Measurements from ENCODE around the gene UBE3A. TPM values are rescaled to one million over a fixed set of nuclear protein-coding genes. Genes with fewer than 3 reads are reported as not detected.
A peak's percentile ranks its signal among the peaks of the same experiment; 100 is the strongest.

UBE3A gene
- total RNA-seq, 4 donors from 2014 or later, result 56.9 to 79.2 (median 65.7) TPM

GRCh38 chr15:25437777-25438600, 835 bp downstream of the UBE3A start:
- peak; percentile 20 to 87 for DNase-seq (ENCODE audit: low spot score in 2 of 2)
- 0 to 1% methylated on average over 38 to 54 of the region's 67 CpGs for WGBS, 2 donors
- no peak for TF ChIP-seq POLR2A (IDR thresholded peaks at IDR 0.05)
- no peak for TF ChIP-seq CTCF (IDR thresholded peaks at IDR 0.05)
- H3K4me3 ChIP-seq (ENCODE audit: low read depth, poor library complexity, severe bottlenecking), result peak overlapping the region; percentile 98
- intact Hi-C loops (cut with DNase I; ENCODE audit: low total_unique reads), result no loop called here

GRCh38 chr15:25436707-25437106, 2.1 kb downstream of the UBE3A start:
- intact Hi-C loops (cut with DNase I; ENCODE audit: low total_unique reads), result no loop called here
- no peak for DNase-seq (ENCODE audit: low spot score in 2 of 2)
- TF ChIP-seq POLR2A (IDR thresholded peaks at IDR 0.05), result no peak
- no peak for TF ChIP-seq CTCF (IDR thresholded peaks at IDR 0.05)
- no peak overlapping the region for H3K4me3 ChIP-seq (ENCODE audit: low read depth, poor library complexity, severe bottlenecking)

- WGBS, 2 donors, result 84 to 90% methylated on average over 5 of the region's 5 CpGs
- no peak for DNase-seq (ENCODE audit: low spot score in 2 of 2)
- intact Hi-C loops (cut with DNase I; ENCODE audit: low total_unique reads), result no loop called here
- H3K4me3 ChIP-seq (ENCODE audit: low read depth, poor library complexity, severe bottlenecking), result no peak overlapping the region
- TF ChIP-seq POLR2A (IDR thresholded peaks at IDR 0.05) (no peak), CTCF (IDR thresholded peaks at IDR 0.05) (no peak)
Measured at GRCh38 chr15:25435474-25436243, 3.2 kb downstream of the UBE3A start.

GRCh38 chr15:25433118-25433865, 5.5 kb downstream of the UBE3A start:
- TF ChIP-seq POLR2A (IDR thresholded peaks at IDR 0.05) (no peak), CTCF (IDR thresholded peaks at IDR 0.05) (no peak)
- intact Hi-C loops (cut with DNase I; ENCODE audit: low total_unique reads), result no loop called here
- no peak for DNase-seq (ENCODE audit: low spot score in 2 of 2)
- no peak overlapping the region for H3K4me3 ChIP-seq (ENCODE audit: low read depth, poor library complexity, severe bottlenecking)
- WGBS, 2 donors, result 83 to 85% methylated on average over 20 of the region's 20 CpGs

- WGBS, 2 donors, result 57 to 61% methylated on average over 3 of the region's 3 CpGs
- intact Hi-C loops (cut with DNase I; ENCODE audit: low total_unique reads), result no loop called here
- no peak overlapping the region for H3K4me3 ChIP-seq (ENCODE audit: low read depth, poor library complexity, severe bottlenecking)
- DNase-seq (ENCODE audit: low spot score in 2 of 2), result no peak
- no peak for TF ChIP-seq CTCF (IDR thresholded peaks at IDR 0.05)
- no peak for TF ChIP-seq POLR2A (IDR thresholded peaks at IDR 0.05)
Measured at GRCh38 chr15:25431836-25432561, 6.8 kb downstream of the UBE3A start.

Measured in lower leg skin (tissue), 4 donors.